Anterior cingulate cortex (tissue), 58 donors: ENCODE data around the gene ELMO3.

ENCODE experiments used
- DNase-seq, 58 donors: peaks; one replicate each; lab custom pipeline; 2025; lab: John Stamatoyannopoulos, UW

Gene ELMO3

DNA sequence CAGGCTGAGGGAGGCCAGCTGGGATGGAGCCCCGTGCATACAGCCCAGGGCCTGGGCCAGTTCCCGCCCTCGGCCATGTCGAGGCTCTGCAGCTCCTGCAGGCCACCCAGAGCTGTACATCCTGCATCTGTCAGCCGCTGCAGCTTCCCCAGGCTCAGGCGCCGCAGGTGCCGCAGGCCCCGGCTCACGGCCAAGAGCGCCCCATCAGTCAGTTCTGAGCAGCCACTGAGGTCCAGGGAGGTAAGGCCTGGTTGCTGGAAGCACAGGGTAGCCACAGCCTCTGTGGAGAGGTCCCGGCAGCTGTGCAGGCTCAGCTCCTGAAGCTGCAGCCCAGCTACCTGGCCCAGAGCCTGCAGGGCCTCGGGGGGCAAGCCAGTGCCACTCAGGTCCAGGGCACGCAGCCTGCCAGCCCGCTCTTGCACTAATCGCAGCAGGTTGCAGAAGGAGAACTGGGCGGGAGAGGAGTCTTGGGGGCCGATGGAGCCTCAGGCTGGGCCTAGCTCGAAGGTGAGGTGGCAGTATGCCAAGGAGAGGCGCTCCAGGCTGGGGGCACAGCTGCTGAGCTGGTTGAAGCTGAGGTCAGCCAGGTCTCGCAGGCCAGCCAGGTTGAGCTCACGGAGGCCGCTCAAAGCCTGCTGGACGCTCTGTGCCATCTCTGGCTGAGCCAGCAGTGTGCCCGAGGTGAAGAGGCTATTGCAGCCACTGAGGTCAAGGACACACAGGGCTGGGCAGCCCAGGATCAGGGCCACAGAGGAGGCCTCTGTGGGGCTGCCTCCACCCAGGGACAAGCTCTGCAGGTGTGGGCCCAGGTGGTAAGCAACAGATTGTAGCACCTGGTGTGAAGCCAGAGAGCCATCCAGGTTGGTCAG lies 11.4 kb downstream of the ELMO3 start:
- no peak for DNase-seq

DNA sequence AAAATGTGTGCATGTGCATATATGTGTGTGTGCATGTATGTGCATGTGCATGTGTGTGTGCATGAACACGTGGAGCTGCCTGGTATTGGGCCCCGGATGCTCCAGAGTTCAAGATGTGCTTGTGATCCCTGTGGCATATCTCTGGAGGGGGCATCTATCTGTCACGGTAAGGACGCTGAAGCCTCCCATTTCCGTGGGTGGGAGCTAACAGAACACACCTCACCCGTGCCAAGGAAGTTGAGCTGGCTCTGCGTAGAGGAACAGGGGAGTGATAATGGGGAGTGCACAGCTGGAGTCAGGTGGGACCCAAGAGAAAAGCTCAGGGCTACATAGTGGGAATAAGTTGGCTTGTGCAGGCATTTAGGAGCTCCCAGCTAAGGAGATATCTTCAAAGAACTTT lies 12.7 kb downstream of the ELMO3 start:
- no peak for DNase-seq

DNA sequence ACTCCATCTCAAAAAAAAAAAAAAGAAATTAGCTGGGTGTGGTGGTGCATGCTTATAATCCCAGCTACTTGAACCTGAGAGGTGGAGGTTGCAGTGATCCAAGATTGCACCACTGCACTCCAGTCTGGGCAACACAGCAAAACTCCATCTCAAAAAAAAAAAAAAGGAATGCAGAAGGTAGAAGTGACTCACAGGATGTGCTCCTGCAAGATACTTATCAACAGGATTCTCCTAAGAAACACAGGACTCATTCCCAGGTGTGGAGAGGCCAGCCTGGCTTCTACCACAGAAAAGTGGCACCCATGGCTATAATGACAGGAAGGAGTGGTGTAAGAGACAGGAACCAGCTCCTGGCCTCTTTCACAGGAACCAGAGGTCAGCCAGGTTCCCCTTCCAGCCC lies 13.8 kb downstream of the ELMO3 start:
- DNase-seq: no peak

DNA sequence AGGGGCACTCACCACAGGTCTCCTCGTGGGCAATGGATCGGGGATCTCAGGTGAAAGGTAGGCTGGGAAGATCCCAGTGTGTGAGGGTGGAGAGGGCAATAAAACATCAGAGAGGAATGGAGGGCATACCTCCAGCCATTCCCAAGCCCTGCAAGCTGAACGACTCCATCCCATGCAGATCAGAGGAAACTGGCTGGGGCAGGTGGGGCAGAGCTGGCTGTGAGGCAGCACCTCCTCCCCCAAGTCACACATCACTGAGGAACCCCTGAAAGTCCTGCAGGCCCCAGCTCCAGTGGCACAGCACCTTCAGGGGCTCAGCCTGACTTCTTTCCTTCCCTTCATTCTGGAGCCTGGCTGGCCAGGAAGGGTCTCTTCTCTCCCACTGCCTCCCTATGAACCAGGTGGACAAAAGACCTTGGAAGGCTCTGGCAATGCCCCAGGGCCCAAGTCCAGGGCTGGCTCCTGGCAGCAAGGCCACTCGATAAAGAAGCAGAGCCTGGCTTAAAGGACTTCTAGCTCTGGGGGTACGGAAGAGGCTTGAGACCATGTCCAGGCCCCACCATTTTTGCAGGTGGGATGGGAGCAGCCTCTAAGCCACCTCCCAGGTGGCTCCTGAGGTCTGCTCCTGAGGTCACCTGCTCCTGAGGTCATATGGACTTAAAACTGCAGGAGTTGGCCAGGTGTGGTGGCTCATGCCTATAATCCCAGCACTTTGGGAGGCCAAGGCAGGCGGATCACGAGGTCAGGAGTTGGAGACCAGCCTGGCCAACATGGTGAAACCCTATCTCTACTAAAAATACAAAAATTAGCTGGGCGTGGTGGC lies 14.5 kb downstream of the ELMO3 start:
- no peak for DNase-seq

DNA sequence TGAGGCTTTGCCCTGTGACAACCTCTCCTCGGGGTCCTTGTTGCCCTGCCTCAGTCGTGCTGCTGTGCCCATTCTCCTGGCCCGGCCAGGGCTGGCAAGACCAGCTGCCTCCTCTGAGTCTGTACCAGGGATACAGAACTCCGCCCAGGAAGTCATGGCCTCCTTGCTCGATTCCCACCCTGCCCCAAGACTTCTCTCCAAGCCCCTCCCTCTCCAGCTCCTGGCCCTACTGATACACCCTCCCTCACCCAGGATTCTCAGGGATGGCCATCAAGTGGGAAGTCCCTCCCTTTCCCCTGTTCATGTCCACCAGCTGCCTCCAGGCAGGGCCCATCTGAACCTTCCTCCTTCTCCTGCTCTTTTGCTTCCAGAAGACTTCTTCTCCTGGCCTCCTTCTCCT lies 16.8 kb downstream of the ELMO3 start:
- no peak for DNase-seq

DNA sequence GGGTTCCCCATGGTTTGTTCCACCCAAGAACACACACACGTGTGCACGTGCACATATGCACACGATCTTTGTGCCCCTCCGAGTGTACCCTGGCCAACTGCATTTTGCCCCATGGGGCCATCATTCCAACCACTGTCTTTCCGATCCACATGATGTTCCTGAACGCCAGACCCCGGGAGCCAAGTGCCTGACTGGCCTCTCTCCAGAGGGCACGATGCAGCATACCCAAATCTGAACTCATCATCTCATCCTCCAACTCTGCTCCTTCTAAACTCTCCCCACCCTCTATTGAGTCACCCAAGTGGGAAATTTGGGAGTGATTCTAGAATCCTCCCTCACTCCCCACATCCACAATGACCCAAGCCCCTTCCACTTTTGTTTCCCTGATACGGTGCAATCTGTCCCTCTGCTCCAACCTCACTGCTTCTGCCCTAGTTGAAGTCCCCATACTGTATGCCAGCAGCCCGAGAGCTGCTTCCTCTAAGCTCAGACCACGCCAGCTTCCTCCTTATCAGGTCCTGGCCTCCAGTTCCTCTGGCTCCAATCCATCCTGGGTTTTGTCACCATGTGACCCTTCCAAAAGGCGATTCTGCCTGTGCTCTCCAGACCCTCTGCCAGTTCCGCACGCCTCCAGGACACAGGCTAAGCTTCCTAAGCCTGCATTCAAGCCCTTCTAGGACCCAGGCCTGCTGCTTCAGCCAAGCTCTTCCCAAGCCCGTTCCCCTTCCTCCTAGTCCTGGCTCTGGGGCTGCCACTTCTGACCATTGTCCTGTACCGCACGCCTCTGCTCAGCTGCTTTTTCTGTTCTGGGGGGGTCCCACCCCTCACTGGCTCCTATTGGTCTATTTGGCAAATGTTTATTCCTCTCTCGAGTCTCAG lies 17.9 kb downstream of the ELMO3 start:
- DNase-seq: peak in 2 of 58 donors; percentile 5 to 22

DNA sequence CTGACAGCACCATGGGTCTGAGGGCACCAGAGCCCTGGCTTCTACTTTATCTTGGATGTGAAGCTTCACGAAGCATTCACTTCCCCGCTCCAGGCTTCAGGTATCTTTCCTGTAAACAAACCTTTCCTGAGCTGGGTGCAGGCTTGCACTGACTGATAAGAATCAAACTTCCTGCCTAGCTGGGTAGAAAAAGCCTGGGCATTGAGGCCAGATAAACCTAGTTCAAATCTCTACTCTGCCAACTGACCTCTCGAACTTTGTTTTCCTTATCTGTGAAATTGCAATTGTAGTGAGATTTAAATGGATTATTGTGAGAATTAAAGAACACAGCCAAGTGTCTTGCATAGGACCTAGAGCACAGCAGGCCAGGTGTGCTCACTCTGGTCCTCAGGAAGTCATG lies 25.1 kb downstream of the ELMO3 start:
- DNase-seq: no peak

DNA sequence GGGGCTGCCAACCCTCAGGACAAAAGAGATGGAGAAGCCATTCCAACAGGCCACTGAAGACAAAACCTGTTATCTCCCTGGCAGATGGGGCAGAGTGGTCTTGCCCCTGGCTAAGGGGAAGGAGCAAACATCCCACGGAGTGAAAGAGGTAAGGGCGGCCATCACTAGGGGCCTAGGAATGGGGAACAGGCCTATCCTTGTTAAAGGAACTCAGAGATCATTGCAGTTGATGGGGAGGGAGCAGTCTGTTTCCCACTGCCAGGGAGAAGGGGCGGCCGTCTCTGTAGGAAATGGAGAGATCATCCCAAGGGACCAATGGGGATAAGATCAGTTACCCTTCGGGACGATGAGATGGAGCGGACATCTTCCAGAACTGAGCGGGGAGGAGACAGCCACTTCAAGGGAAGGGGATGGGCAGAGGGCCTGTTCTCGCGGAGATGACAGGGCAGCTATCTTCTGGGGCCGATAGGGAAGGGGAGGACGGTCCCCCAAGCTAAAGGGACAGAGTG lies 27.4 kb downstream of the ELMO3 start:
- DNase-seq: no peak

DNA sequence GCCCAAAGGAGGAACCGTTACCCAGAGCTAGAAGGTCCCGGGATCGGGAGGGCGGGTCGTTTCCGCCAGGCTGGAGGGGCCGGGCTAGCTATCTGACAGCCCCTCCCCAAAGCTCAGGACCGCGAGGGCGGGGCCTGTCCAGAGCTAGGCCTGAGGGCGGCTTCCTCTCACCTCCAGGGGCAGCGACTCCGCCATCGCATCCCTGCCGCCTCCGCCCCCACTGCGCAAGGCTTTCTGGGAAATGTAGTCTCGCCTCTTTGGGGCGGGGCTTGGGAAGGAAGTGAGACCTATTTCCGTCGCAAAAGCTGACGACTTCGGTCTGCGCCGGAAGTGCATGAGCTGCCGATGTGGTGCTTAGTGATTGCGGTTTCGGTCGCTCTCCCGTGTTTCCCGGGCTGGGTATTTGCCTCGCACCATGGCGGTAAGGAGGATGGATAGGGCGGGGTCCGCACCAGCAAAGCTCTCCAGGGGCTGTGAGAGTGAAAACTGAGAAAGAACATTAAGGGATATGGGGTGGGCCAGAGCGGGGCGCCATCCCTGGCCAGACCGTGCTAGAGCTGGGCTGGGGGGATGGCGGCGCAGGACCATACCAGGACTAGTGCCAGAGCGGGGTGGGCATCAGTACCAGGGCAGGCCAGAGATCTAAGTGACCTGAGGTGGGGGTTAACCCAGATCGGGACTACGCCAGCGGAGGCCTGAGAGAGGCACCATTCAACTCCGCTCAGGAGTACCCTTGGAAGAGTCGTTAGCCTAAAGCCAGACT lies 28.1 kb downstream of the ELMO3 start, which contains the start of gene TMEM208:
Gene TMEM208, plus strand, starts transcription at position 327 of the 763 bp plus-strand sequence. Its CDS starts 89 bp downstream, at position 416.
- peak; percentile 54 to 97 (median 93) for DNase-seq

DNA sequence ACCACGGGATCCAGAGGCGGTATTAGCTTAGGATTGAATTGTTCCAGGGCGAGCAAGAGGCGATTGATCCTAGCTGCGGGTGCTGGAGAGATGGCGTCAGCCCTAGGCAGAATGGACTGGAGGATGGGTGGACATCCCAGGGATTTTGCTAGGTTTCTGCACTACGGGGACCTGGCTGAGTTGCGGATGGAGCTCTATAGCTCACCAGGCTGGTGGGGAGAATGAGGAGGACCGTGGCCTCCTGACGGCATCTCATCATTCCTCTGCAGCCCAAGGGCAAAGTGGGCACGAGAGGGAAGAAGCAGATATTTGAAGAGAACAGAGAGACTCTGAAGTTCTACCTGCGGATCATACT lies 28.6 kb downstream of the ELMO3 start:
- no peak for DNase-seq

DNA sequence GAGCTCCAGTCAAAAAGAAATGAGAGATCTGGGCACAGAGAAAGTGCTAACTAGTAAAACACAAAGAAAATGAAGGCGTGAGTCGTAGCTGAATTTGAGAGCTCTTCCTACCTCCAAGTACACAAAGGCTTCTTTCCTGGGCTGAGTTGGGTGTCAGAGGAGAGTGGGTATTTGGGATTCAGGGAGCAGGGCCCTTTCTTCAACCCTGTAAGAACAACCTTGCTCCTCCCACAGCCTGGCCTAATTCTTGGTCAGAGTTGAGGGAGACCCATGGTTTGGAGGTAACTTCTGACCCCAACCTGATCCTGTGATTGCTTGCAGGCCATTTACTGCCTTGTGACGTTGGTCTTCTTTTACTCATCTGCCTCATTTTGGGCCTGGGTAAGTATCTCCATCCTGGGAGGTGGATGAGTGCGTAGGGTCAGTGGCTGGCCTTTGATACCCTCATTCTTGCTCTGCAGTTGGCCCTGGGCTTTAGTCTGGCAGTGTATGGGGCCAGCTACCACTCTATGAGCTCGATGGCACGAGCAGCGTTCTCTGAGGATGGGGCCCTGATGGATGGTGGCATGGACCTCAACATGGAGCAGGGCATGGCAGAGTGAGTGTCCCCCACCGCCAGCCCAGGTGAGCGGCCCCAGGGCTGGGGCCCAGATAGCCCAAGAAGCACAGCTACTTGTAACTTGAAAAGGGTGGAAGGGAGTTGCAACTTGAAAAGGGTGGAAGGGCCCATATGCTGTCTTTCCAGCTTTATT lies 29.3 kb downstream of the ELMO3 start:
- no peak for DNase-seq

DNA sequence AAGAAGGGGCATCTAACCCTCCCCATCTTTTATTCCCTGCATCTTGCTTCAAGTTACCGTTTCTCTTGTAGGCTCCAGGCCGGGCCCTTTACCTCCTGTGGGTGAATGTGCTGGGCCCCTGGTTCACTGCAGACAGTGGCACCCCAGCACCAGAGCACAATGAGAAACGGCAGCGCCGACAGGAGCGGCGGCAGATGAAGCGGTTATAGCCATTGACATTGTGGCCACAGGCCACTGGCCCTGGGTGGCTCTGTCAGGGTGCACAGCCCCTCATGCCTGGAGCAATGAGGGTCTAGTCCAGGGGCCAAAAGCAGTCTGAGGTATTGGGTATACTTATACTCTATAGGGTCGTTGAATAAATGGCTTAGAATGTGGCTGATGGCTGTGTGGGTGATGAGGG lies 30.0 kb downstream of the ELMO3 start:
- DNase-seq: no peak

DNA sequence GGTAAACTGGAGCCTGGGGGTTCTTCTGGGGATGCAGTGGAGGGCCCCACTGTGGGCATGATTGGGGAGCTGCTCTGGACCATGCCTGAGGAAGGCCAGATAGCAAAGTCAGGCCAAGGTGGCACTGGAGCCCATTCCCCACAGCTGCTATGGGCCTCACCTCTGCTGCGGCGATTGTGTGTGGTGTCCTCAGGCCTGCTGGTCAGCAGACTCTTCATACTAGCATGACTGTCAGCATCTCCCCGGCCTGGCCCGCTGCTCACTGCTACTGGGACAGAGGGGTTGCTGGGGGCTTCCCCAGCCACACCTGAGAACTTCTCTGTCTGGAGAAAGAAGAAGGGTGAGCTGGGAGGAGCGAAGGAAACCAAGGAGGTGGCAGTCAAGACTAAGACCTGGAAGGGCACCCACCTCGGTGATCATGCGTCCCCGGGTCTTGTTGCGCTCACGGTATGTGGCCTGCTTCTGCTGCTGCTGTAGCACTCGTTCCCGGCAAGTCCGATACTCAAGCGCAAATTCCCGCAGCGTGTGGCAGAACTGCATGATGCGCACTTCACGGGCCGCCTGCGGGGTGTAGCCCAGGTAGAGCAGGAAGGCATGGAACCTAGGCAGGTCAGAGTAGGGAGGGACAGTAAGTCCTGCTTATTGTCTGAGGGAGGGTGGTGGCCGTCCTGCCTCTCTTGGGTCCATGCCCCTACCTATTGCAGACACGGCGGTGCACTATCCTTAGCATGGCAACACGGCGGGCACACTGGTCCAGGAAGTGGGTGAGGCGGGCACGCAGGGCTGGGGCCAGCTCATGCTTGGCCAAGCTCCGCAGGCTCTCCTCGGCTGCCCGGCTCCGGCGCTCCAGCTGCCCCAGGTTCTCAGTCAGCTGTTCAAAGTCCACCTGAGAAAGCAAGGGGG lies 31.2 kb downstream of the ELMO3 start:
- no peak for DNase-seq

DNA sequence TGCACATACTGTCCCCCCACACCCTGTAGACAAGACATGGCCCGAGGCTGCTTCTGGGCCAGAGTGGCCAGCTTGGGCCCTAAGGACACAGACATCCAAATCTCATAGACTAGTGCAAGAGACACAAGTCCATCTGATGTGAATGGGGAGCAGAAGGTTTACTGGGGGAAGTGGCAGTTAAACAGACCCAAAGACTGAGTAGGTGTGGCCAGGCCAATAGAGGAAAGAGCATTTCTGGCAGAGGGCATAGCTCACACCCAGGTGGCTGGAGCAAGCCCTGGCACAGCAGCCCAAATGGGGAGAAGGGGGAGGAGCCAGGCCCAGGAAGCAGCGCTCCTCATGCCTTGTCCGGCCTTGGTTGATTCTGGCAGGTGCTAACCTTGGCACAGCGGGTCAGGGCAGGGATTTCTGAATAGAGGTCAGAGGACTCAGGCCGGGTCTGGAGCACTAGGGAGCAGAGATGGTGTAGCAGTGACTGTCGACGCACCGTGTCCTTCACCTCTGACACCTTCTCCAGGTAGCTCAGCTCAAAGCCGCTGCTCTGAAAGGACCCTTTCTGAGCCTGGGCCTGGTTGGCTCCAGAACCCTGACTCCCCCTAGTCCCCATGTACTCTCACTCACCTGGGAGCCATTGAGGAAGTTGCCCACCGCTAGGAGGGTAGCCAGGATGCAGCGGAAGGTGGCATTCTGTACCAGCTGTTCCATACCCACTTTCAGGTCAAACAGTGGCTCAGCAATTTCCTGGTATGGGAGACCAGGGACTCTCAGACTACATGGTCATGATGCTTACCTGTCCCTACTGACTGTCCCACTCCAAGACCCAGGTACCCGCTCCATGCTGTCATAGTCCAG lies 32.1 kb downstream of the ELMO3 start:
- no peak for DNase-seq

DNA sequence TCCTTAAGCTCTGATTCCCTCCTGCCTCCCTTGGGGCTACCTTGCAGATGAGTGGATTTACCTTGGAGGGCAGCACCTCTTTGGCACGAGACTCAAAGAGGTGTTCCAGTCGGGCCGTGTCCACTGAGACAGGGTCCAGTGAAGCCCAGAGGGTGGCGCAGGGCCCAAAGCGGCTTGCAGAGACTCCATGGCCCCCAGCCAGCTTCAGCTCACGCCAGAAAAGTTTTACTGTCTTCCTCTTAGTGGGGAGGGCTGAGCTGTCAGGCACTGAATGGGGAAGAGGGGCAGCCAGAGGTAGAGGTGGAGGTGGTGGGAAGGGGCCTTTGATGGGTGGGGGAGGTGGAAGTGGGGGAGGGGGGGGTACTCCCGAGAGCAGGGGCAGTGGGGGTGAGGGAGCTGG lies 34.7 kb downstream of the ELMO3 start:
- DNase-seq: no peak

DNA sequence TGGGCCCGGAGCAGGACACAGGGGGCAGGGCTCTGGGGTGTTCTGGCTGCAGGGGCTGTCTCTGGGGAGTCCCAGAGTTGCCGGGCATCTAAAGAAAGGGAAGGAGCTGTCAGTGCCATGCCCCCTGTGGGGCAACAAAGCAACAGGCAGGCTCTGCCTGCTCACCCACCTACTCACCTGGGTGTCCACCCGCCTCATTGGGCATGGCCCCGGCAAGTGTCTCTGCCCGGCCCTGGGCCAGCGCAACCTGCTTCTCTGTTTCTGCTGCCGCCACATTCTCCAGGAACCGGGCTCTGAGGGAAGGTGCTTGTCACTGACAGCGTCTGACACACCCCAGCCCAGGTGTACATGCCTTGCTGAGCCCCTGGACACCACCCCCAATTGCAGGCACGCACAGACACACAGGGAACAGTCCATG lies 35.3 kb downstream of the ELMO3 start:
- DNase-seq: no peak
